AG04449 (cell line): ENCODE results near the gene CALU.

Source experiments
- CTCF ChIA-PET: fragments of 350-600 bp; formaldehyde crosslinking; extraction: SDS; loops from one replicate; lab custom pipeline; 2021; ENCODE audit warnings: antibody characterized with exemption; lab: Yijun Ruan, JAX
- POLR2A ChIA-PET: fragments of 400-600, 350-600 bp; formaldehyde crosslinking; extraction: SDS; loops from one replicate; lab custom pipeline; 2020; ENCODE audit warnings: antibody characterized with exemption, inconsistent platforms; lab: Yijun Ruan, JAX
- DNase-seq: peaks from one replicate; pipeline ENCODE4 v3.0.0-alpha.2; 2010; ENCODE audit warnings: low read depth, low spot score
- H3K4me3 ChIP-seq: 2 replicates; pipeline ENCODE4 v1.5.1; 2011; ENCODE audit warnings: low read depth, mild to moderate bottlenecking, control low read depth, low read length
- CTCF ChIP-seq: IDR thresholded peaks from one replicate; pipeline ENCODE4 v1.5.1; 2011; ENCODE audit warnings: mild to moderate bottlenecking, moderate library complexity, low read length, control low read depth, inconsistent platforms; ENCODE audit not compliant: insufficient read depth; ENCODE audit errors: missing control alignments

Gene CALU

GRCh38 chr7:128815289-128815942 lies 76.3 kb downstream of the CALU start:
- H3K4me3 ChIP-seq = no peak overlapping the region
- TF ChIP-seq CTCF = no peak
- ChIA-PET POLR2A (no interaction called here), CTCF (no interaction called here)
- DNase-seq = no peak

- no peak for TF ChIP-seq CTCF
- H3K4me3 ChIP-seq = no peak overlapping the region
- DNase-seq = no peak
- ChIA-PET POLR2A (interaction anchor here (1.0 kb wide), 1 partner anchor 12 kb away, joined by 3 read pairs; no protein-coding TSS in a partner anchor), CTCF (interaction anchor here (1.1 to 1.3 kb wide), 2 partner anchors 9 to 14 kb away, joined by 5 to 7 read pairs; no protein-coding TSS in a partner anchor)
Observed at GRCh38 chr7:128818694-128819093, 79.5 kb downstream of the CALU start.
